Loucy (cell line): ENCODE results near the gene TLE3.

Experiments
- CTCF ChIP-seq: fragments of 200-600 bp; sonication (generic); conservative IDR thresholded peaks from 2 replicates; pipeline ENCODE4 v1.5.1; 2014; ENCODE audit warnings: mild to moderate bottlenecking, antibody characterized with exemption, low read length
- EZH2phosphoT487 ChIP-seq: fragments of 200-600 bp; IDR thresholded peaks from 2 replicates; pipeline ENCODE4 v1.6.1; 2018; ENCODE audit warnings: antibody characterized with exemption, mild to moderate bottlenecking, moderate library complexity, borderline replicate concordance

- TF ChIP-seq CTCF: no peak
- TF ChIP-seq EZH2phosphoT487: no peak
Measured at GRCh38 chr15:70077188-70078147, 20.2 kb downstream of the TLE3 start.
